Astrocyte of the cerebellum (primary cell): Measurements from ENCODE around the gene OSGEP.

Experiments
- DNase-seq: peaks from one replicate; pipeline ENCODE4 v3.0.0-alpha.2; 2011; ENCODE audit warnings: low read depth
- H3K4me3 ChIP-seq: 2 replicates; pipeline ENCODE4 v1.5.1; 2011; ENCODE audit warnings: mild to moderate bottlenecking, low read depth, low read length, moderate library complexity
- in situ Hi-C: cut with HindIII; loops from 2 replicates; pipeline ENCODE4 v1.10.0; 2017; ENCODE audit warnings: low sequenced_read_pairs
- TF ChIP-seq, protein P1 (sequence below): IDR thresholded peaks from 2 replicates; pipeline ENCODE4 v1.5.1; 2012; ENCODE audit warnings: low read length, low read depth, moderate library complexity, mild to moderate bottlenecking; ENCODE audit errors: missing control alignments

OSGEP gene

DNA sequence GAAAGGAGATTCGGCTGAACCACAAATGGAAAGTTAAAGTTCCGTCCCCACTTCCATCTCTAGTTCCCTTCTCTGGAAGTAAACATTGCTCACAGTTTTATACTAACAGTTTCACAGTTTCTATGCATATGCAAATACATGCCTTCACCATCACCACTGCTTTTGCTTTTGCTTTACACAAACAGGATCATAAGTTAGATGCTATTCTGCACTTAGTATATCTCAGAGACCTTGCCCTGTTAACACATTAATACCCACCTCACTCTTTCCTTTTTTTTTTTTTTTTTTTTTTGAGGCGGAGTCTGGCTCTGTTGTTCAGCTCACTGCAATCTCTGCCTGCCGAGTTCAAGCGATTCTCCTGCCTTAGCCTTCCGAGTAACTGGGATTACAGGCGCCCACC lies 42.2 kb downstream of the OSGEP start:
- H3K4me3 ChIP-seq: peak overlapping the region; percentile 92
- TF ChIP-seq, protein P1, sequence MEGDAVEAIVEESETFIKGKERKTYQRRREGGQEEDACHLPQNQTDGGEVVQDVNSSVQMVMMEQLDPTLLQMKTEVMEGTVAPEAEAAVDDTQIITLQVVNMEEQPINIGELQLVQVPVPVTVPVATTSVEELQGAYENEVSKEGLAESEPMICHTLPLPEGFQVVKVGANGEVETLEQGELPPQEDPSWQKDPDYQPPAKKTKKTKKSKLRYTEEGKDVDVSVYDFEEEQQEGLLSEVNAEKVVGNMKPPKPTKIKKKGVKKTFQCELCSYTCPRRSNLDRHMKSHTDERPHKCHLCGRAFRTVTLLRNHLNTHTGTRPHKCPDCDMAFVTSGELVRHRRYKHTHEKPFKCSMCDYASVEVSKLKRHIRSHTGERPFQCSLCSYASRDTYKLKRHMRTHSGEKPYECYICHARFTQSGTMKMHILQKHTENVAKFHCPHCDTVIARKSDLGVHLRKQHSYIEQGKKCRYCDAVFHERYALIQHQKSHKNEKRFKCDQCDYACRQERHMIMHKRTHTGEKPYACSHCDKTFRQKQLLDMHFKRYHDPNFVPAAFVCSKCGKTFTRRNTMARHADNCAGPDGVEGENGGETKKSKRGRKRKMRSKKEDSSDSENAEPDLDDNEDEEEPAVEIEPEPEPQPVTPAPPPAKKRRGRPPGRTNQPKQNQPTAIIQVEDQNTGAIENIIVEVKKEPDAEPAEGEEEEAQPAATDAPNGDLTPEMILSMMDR: no peak
- in situ Hi-C loops: loop anchor here (5.0 kb wide), 1 partner anchor 60 kb away; no protein-coding TSS in a partner anchor
- DNase-seq: no peak

DNA sequence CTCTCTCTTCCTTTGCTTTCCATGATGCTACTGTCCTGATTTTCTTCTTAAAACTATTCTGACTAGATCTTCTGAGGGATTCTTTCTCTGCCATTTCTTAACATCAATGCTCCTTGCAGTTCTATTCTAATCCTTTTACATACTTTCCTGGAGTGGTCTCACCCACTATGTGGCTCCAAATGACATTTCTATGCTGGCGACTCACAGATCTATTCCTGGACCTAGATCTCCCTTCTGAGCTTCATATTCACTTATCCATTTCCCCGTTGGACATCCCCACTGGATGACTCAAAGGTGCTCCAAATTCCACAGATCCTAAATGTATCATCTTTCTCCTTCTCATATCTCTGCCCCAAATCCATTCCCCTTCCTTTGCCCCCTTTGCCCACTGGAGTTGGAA lies 45.4 kb downstream of the OSGEP start:
- in situ Hi-C loops: no loop called here
- TF ChIP-seq, protein P1: no peak
- DNase-seq: no peak
- H3K4me3 ChIP-seq: no peak overlapping the region

- in situ Hi-C loops: no loop called here
- H3K4me3 ChIP-seq: no peak overlapping the region
- DNase-seq: no peak
- TF ChIP-seq, protein P1: no peak
These were observed 51.1 kb downstream of the OSGEP start for GRCh38 chr14:20403521-20403920.

- no peak for DNase-seq
- no peak overlapping the region for H3K4me3 ChIP-seq
- in situ Hi-C loops: no loop called here
- TF ChIP-seq, protein P1: no peak
These were observed 53.5 kb downstream of the OSGEP start for GRCh38 chr14:20400965-20401593.

- H3K4me3 ChIP-seq: no peak overlapping the region
- no peak for DNase-seq
- in situ Hi-C loops: no loop called here
- TF ChIP-seq, protein P1: no peak
These were observed 54.0 kb downstream of the OSGEP start for GRCh38 chr14:20400589-20400964.

DNA sequence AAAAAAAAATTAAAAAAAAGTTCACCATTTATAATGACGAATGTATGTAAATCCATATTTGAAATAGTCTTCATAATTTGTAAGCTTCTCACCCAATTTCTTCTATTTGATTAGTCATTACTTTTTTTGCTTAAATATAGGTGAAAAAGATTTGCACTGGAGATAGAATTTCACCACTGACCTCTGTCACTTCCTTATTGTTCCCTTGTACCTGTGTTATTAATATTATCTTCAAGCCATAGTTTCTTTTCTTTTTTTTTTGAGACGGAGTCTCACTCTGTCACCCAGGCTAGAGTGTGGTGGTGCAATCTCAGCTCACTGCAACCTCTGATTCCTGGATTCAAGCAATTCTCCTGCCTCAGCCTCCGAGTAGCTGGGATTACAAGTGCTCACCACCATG lies 57.1 kb downstream of the OSGEP start:
- DNase-seq: no peak
- TF ChIP-seq, protein P1: no peak

More for the DNA sequence above, 57.1 kb downstream of the OSGEP start:
- in situ Hi-C loops: loop anchor here (5.0 kb wide), 1 partner anchor 75 kb away; no protein-coding TSS in a partner anchor
- H3K4me3 ChIP-seq: no peak overlapping the region
